ENCODE data around the gene PSORS1C2. TPM values are rescaled to one million over a fixed set of nuclear protein-coding genes. Genes with fewer than 3 reads are reported as not detected.

PSORS1C2 gene
- total RNA-seq, 1 donor from 2014 or later: not detected

- no peak for DNase-seq (ENCODE audit: low spot score in 2 of 2)
- FAIRE-seq: no peak
Measured at GRCh38 chr6:31090275-31090972, 48.4 kb downstream of the PSORS1C2 start.

Small RNAs within 50 kb of the gene (small RNA-seq; reads per million reads assigned to genes)
- gene POLR2LP1: not detected

Other genes with a start within 250 kb of the PSORS1C2 start
- 15.5 TPM for gene GTF2H4, start 230.9 kb downstream of the PSORS1C2 start, total RNA-seq
- gene VARS2, start 224.8 kb downstream of the PSORS1C2 start, total RNA-seq: 22.4 TPM
- gene SFTA2, start 206.9 kb downstream of the PSORS1C2 start, total RNA-seq: not detected
- not detected for gene MUCL3, start 198.1 kb downstream of the PSORS1C2 start, total RNA-seq
- gene MUC21, start 155.3 kb downstream of the PSORS1C2 start, total RNA-seq: not detected
- gene MUC22, start 128.6 kb downstream of the PSORS1C2 start, total RNA-seq: not detected
- gene C6orf15, start 26.5 kb downstream of the PSORS1C2 start, total RNA-seq: not detected
- gene PSORS1C1, start 24.3 kb downstream of the PSORS1C2 start, total RNA-seq: not detected
- gene CDSN, start 18.6 kb downstream of the PSORS1C2 start, total RNA-seq: not detected
- gene CCHCR1, start 18.7 kb upstream of the PSORS1C2 start, total RNA-seq: 5.7 TPM
- gene TCF19, start 19.5 kb upstream of the PSORS1C2 start, total RNA-seq: 2.0 TPM
- gene POU5F1, start 31.6 kb upstream of the PSORS1C2 start, total RNA-seq: not detected
- gene HLA-C, start 133.0 kb upstream of the PSORS1C2 start, total RNA-seq: 22.0 TPM
- gene HLA-B, start 218.1 kb upstream of the PSORS1C2 start, total RNA-seq: 41.6 TPM